GM23338 (cell line): Measurements from ENCODE around the gene APOLD1.

Experiments used
- CTCF ChIP-seq, 2 experiments: fragments of 200-600 bp in 1 of 2; sonication (generic) in 1 of 2; conservative IDR thresholded peaks; 2 replicates each; pipeline versions ENCODE4 v1.5.1 to v1.6.1; 2016 to 2017; ENCODE audit warnings: antibody characterized with exemption in 2 of 2, low read depth in 2 of 2, mild to moderate bottlenecking in 2 of 2, moderate library complexity in 1 of 2
- EZH2 ChIP-seq: fragments of 200-600 bp; sonication (generic); IDR thresholded peaks from one replicate; pipeline ENCODE4 v1.8.0; 2017; ENCODE audit warnings: antibody characterized with exemption, mild to moderate bottlenecking, low read depth; ENCODE audit not compliant: unreplicated experiment
- EZH2phosphoT487 ChIP-seq: fragments of 200-600 bp; sonication (generic); IDR thresholded peaks from one replicate; pipeline ENCODE4 v1.8.1; 2018; ENCODE audit warnings: antibody characterized with exemption; ENCODE audit not compliant: unreplicated experiment
- JUNB ChIP-seq: IDR thresholded peaks from one replicate; pipeline ENCODE4 v1.6.1; 2016; ENCODE audit warnings: antibody characterized with exemption; ENCODE audit not compliant: unreplicated experiment
- POLR2AphosphoS5 ChIP-seq: IDR thresholded peaks from 2 replicates; pipeline ENCODE4 v1.6.1; 2016; ENCODE audit warnings: antibody characterized with exemption, low read depth
- REST ChIP-seq: IDR thresholded peaks from one replicate; pipeline ENCODE4 v1.6.1; 2018; ENCODE audit warnings: antibody characterized with exemption; ENCODE audit not compliant: unreplicated experiment
- ZNF331 ChIP-seq: fragments of 250-450 bp; sonication (Bioruptor Pico); IDR thresholded peaks from 2 replicates; pipeline ENCODE4 v1.5.0; 2020; ENCODE audit warnings: low read depth, mild to moderate bottlenecking, moderate library complexity
- ZNF462 ChIP-seq: fragments of 250-450 bp; sonication (Bioruptor Pico); IDR thresholded peaks from 2 replicates; pipeline ENCODE4 v1.5.0; 2020; ENCODE audit warnings: mild to moderate bottlenecking, moderate library complexity

- no peak for TF ChIP-seq CTCF (conservative IDR thresholded peaks at IDR 0.05; ENCODE audit: low read depth in 2 of 2)
- no peak for TF ChIP-seq JUNB
- TF ChIP-seq ZNF462 (CRISPR knock-in tag) = no peak
- TF ChIP-seq REST = no peak
- no peak for TF ChIP-seq POLR2AphosphoS5
- no peak for TF ChIP-seq EZH2
- no peak for TF ChIP-seq EZH2phosphoT487
- no peak for TF ChIP-seq ZNF331 (CRISPR knock-in tag)
These were observed 22.7 kb downstream of the APOLD1 start for GRCh38 chr12:12807970-12808702.
